ENCODE measurements around the gene HNRNPLL.
"Not testable (repeated sequence)": the region's sequence is repeated elsewhere in the genome, so short reads cannot be mapped to it uniquely, and the experiment has no call there.

HNRNPLL gene

GRCh38 chr2:38602732-38603401 is at the start of gene HNRNPLL:
HNRNPLL (minus strand) TSS chr2:38602928; CDS start chr2:38602626, 302 bp downstream.
- DNase-seq = peak; percentile 86

- DNase-seq = no peak
Observed at GRCh38 chr2:38650717-38651116, 48.0 kb upstream of the HNRNPLL start.

DNA sequence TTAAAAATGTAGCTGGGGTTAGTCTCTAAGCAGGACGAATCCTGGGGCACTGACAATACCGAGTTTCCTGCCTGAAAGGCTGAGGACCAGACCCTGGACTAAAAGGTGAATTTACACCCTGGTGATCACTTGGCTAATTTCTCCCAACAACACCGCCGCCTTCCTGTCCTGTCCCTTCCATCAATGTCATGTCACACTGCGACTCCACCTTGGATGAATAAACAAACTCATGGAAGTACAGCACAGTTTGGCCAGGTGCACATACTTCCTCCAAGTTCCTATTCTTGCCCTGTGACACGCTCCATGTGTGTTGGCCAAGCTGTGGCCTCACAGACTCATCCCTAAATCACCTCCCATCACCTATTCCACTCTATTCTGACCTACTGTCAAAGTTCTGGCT is 47.3 kb upstream of the HNRNPLL start:
- DNase-seq = no peak

DNA sequence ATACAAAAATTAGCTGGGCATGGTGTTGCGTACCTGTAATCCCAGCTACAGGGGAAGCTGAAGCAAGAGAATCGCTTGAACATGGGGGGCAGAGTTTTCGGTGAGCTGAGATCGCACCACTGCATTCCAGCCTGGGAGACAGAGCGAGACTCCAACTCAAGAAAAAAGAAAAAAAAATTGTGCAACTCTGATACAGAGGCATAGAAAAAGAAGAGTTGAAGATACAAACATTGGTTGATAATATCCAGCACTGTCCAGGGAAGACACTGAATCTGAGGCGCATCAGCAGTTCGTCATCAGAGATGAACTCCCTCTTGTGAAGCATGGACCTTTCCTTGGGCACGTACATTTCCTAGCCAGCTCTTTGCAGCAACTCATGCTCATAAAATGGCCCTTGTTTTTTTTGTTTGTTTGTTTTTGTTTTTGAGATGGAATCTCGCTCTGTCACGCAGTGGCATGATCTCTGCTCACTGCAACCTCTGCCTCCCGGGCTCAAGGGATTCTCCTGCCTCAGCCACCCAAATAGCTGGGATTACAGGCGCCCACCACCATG is 46.5 kb upstream of the HNRNPLL start:
- DNase-seq = no peak

DNA sequence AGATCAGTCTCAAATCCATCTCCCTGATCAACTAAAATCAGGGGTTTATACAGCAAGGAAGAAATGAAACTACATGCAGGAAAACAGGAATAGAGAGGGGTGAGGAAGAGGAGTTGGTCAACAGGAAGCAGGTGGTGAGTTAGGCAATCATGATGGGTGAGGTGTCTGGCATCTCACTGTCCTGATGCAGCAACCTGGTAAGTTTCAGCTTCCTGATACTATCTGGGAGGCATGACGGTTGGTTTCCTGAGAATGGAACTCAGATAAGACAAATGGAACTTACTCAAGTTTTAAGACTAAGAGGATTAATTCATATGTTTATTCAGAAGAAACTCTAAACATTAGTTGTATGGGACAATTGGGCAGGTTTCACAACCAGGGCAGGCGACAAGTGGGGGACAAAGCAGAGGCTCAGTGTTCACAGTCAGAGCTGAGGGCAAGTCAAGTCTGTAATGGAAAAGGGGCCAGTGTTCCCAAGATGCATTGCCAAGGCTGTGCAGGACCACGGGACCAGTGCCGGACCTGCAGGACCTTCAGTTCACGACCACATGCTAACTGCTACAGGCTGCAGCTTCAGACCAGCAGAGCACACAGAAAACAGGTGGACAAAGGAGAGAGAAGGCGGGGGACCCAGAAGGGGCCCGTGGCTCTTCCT is 45.5 kb upstream of the HNRNPLL start:
- DNase-seq = peak; percentile 95

DNA sequence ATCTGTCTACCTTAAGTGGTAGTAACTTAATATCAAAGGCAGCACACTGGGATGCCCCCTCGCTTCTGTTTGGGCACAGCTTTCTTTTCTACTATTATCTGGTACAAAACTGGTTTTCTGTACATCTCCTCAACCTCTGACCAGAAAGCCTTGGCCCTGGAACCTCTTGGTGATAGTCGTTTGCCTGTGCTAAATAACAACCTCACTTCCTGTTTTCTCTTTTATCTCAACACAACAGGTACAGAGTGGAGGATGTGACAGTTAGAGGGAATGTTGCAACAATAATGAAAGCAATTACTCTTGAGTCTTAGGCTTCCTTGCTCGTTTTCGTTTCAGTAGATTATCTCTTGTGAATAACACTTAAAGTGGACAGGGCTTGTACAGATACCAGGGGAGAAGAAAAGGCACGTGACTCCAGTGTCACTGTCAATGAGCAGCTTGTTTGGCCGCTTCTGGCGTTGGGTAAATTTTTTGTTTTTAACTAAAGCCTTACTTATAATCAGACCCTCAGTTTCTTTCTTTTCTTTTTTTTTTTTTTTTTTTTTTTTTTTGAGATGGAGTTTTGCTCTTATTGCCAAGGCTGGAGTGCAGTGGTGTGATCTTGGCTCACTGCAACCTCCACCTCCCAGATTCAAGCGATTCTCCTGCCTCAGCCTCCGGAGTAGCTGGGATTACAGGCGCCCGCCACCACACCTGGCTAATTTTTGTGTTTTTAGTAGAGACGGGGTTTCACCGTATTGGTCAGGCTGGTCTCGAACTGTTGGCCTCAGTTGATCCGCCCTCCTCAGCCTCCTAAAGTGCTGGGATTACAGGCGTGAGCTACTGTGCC is 41.2 kb upstream of the HNRNPLL start:
- peak; percentile 99 for DNase-seq

GRCh38 chr2:38643021-38643671 is 40.4 kb upstream of the HNRNPLL start:
- DNase-seq = no peak

DNA sequence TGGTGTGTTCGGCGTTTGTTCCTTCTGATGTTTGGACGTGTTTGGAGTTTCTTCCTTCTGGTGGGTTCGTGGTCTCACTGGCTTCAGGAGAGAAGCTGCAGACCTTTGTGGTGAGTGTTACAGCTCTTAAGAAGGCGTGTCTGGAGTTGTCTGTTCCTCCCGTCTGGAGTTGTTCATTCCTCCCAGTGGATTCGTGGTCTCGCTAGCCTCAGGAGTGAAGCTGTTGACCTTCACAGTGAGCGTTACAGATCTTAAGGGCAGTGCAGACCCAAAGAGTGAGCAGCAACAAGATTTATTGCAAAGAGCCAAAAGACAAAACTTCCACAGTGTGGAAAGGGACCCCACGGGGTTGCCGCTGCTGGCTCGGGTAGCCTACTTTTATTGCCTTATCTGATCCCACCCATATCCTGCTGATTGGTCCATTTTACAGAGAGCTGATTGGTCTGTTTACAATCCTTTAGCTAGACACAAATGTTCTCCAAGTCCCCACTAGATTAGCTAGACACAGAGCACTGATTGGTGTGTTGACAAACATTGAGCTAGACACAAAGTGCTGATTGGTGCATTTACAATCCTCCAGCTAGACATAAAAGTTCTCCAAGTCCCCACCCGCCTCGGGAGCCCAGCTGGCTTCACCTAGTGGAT is 39.8 kb upstream of the HNRNPLL start:
- not testable (repeated sequence) for DNase-seq

DNA sequence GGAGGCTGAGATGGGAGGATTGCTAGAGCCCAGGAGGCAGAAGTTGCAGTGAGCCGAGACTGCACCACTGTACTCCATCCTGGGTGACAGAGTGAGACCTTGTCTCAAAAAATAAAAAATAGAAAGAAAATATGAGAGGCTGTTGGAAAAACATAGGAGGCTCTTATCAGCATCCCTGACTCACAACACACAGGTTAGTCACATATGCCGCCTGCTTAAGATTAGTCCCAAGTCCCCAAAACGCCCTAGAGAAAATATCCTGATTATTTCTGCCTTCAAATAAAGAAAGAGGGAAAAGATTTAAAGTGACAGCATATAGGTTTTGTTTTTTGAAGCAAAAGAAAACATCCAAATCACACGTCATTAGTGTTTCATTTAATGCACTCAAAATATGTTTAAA is 33.3 kb upstream of the HNRNPLL start:
- DNase-seq = no peak

DNA sequence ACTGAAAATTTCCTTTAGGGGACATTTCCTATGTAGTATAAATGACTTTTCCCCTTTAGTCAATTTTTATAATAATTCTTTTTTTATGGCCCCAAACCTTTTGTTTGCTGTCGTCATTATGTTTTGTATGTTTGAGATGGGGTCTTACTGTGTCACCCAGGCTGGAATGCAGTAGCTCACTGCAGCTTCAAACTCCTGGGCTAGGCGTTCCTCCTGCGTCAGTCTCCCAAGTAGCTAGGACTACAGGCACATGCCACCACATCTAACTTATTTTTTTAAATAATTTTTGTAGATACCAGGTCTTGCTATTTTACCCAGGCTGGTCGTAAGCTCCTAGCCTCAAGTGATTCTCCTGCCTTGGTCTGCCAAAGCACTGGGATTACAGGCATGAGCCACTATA is 32.4 kb upstream of the HNRNPLL start:
- DNase-seq = no peak

DNA sequence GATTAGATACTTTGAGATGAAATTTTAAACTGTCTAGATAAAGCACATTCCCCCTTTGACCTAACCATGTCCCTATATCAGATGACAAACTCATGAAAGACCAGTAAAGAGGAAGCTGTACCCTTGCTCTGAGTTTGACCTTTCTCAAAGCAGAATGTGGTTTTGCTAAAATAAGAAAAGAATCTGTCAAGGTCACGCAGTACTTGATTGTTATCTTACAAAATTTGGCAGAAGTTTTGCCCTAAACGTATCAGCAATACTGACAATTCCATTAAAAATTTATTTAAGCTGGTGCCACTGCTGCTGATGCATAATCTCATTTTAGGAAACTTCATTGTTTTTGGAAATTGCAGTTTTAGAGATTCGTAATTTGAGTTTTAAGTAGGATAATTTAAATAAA is 32.0 kb upstream of the HNRNPLL start:
- DNase-seq = peak; percentile 91

DNA sequence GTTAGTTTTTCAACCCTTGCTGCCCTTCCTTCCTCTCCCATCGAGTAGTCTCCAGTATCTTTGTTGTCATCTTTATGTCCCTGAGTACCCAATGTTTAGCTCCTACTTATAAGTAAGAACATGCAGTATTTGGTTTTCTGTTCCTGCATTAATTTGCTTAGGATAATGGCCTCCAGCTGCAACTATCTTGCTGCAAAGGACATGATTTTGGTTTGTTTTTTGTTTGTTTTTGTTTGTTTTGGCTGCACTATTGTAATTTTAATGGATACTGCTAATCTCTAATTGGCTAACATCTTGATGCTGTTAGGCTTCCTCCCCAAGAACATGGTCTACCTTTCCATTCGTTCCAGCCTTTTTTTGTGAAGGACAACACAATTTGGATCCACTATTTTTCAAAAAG is 31.2 kb upstream of the HNRNPLL start:
- DNase-seq = no peak

- DNase-seq = no peak
Observed at GRCh38 chr2:38632980-38633379, 30.3 kb upstream of the HNRNPLL start.

GRCh38 chr2:38631976-38632375 is 29.2 kb upstream of the HNRNPLL start:
- DNase-seq = no peak

- DNase-seq = no peak
Observed at GRCh38 chr2:38629684-38630083, 27.0 kb upstream of the HNRNPLL start.

DNA sequence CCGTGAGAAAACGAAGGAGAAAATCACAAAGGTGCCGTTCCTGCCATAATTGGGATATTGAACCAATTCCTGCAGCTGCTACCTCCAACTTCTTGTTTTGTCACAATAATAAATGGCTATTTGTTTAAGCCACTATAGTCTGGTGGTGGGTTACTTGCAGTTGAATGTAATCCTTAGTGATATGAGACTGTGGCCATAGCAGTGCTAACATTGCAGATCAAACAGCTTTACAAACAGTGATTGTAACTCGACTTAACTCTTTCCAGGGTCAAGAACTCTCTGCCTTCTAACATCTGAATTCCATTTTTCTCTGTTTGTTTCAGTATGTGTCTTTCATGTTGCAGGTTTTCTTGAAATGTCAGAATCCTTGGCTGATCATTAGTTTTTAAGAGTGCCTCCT is 24.7 kb upstream of the HNRNPLL start:
- no peak for DNase-seq

DNA sequence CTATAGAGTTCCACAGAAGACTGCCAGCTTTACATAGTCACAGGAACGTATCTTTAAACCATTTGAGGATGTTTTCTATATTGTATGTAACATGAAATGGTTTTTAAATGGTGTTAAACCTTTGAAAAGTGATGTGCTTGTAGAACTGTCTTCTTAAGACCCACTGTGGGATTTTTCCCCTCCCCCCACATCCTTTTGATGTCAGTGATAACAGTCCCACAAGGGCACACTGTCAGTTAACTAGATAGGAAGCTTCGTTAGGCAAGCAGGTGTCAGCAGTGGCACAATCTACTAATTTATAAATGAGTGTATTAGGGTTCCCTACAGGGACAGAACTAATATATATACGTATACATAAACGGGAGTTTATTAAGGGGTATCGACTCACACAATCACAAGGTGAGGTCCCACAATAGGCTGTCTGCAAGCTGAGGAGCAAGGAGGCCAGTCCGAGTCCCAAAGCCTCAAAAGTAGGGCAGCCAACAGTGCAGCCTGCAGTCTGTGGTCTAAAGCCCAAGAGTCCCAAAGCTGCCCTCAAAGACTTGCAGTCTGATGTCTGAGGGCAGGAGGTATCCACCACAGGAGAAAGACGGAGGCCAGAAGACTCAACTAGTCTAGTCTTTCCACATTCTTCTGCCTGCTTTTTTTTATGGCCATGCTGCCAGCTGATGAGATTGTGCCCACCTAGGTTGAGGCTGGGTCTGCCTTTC is 23.8 kb upstream of the HNRNPLL start:
- DNase-seq = peak; percentile 72

DNA sequence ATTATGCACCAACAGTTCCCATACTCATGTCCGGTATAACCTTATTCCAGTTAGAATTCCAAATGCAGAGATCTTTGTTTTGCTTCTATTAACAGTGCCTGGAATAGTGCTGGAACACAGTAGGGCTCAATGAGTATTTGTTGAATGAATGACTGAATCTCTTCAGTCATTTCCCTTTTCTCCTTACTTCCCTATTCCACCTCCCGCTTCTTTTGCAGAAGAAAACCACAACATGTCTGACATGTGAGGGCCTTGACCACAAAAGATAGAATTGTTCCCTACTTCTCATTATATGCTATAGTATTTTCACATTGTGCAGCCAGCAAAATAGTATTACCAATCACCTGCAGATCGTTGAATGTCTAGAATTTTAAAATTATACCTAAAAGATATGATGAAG is 19.5 kb upstream of the HNRNPLL start:
- DNase-seq = peak; percentile 88

- DNase-seq = no peak
Observed at GRCh38 chr2:38621018-38621417, 18.3 kb upstream of the HNRNPLL start.

DNA sequence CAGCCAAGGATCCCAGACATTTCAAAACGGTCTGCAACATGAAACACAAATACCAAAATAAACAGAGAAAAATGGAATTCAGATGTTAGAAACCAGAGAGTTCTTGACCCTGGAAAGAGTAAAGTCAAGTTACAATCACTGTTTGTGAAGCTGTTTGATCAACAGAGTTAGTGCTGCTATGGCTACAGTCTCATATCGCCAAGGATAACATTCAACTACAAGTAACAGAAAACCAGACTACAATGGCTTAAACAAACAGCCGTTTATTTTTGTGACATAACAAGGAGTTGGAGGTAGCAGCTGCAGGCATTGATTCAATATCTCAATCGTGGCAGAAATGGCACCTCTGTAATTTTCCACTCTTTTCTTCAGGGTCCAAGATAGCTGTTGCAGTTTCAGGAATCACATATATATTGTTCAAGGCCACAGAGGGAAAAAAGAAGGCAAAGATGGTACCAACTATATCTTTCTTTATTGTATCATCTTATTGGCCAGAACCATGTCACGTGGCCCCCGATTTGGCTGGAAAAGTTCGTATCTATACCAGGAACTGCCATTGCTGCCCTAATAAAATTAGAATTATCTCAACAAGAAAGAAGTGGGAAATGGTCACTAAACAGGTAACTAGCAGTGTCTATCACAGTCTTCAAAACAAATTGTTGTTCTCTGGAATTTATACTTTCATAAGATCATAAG is 17.7 kb upstream of the HNRNPLL start:
- DNase-seq = no peak

DNA sequence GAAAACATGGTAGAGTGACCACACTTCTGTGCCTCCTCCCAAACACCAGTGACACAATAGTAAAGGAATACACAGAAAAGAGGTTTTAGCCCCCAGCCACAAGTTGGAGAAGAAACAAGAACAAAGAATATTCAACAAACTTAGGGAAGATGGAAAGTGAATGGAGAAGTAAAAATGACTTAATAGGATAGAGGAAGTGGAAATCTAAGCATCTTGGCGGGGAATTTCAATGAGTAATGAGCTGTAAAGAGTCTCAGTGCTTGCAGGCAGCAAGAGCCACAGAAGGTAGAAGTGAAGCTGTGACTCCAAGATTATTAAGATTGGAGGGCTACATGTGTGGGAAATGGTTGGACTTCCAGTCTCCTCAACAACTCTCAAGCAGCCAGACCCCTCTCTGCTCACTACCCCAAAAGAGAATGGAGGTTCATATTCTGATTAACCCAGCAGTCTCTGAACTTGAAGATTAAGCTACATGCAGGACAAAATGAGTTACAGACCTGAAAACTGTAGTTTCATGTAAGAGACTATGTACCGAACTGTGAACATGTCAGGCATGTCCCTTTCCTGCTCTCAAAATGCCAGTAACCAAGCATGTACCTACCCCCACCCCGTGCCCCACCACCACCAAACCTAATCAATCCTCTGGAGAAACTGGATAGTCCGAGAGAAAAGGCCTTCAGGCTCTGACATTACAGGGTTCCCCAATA is 16.9 kb upstream of the HNRNPLL start:
- DNase-seq = peak; percentile 73

Data from GF-D8 (cell line).